GM21390 (cell line): ENCODE measurements around the gene CCDC27.

ENCODE experiments used
- ATAC-seq: cut with Tn5 transposase; IDR thresholded peaks from one replicate; pipeline ENCODE4 v1.9.1; 2021; ENCODE audit not compliant: unreplicated experiment

CCDC27 gene

GRCh38 chr1:3816331-3817137 lies 64.3 kb downstream of the CCDC27 start:
- ATAC-seq: no peak

- ATAC-seq: no peak
These were observed 65.0 kb downstream of the CCDC27 start for GRCh38 chr1:3817138-3817740.

GRCh38 chr1:3817821-3818597 lies 65.8 kb downstream of the CCDC27 start:
- ATAC-seq: no peak

- ATAC-seq: no peak
These were observed 67.5 kb downstream of the CCDC27 start for GRCh38 chr1:3819771-3820200.

GRCh38 chr1:3820316-3820715 lies 68.1 kb downstream of the CCDC27 start:
- ATAC-seq: no peak

- no peak for ATAC-seq
These were observed 68.8 kb downstream of the CCDC27 start for GRCh38 chr1:3821004-3821403.
